Measurements from ENCODE around the gene CHRNA4.

The CHRNA4 gene

GRCh38 chr20:63372971-63373885, 12.1 kb upstream of the CHRNA4 start:
- TF ChIP-seq MAX (IDR thresholded peaks at IDR 0.05; ENCODE audit: low read depth, low read length) = no peak
- TF ChIP-seq MYC (IDR thresholded peaks at IDR 0.05; ENCODE audit: low read depth, low read length) = no peak
- no peak for TF ChIP-seq POLR2A (IDR thresholded peaks at IDR 0.05; ENCODE audit: extremely low read depth, insufficient read length)
- TF ChIP-seq, protein P1, sequence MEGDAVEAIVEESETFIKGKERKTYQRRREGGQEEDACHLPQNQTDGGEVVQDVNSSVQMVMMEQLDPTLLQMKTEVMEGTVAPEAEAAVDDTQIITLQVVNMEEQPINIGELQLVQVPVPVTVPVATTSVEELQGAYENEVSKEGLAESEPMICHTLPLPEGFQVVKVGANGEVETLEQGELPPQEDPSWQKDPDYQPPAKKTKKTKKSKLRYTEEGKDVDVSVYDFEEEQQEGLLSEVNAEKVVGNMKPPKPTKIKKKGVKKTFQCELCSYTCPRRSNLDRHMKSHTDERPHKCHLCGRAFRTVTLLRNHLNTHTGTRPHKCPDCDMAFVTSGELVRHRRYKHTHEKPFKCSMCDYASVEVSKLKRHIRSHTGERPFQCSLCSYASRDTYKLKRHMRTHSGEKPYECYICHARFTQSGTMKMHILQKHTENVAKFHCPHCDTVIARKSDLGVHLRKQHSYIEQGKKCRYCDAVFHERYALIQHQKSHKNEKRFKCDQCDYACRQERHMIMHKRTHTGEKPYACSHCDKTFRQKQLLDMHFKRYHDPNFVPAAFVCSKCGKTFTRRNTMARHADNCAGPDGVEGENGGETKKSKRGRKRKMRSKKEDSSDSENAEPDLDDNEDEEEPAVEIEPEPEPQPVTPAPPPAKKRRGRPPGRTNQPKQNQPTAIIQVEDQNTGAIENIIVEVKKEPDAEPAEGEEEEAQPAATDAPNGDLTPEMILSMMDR (IDR thresholded peaks at IDR 0.05; ENCODE audit: low read depth, low read length) = no peak
- no peak overlapping the region for H3K4me3 ChIP-seq (ENCODE audit: low read depth, low read length)
- DNase-seq (ENCODE audit: low read depth) = no peak

DNA sequence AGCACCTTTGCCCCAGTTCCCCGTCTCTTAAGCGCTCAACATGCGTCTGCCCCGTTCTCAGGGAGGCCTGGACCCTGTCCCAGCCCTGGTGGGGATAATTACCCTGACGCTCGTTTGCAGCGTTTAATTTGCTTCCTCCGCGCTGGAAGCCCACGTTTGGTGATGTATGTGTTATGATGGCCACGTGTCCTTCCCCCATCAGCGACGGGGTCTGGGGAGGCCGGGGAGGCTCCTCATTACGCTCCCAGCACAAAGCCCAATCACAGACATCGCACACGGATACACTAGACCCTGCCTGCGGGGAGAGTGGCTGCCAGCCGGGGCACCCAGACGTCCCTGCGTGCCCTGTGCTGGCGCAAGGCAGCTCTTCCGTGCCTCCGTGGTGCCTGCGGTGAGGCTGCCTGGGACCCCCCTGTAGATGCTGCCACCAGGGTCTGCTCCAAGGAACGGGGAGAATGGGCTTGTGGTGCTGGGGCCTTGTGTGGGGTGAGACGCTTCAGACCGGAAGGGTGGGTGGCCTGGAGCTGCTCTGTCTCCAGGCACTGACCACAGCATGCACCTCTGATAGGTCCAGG, 10.2 kb upstream of the CHRNA4 start:
- TF ChIP-seq, protein P1 (IDR thresholded peaks at IDR 0.05; ENCODE audit: low read depth, low read length) = no peak
- TF ChIP-seq MAX (IDR thresholded peaks at IDR 0.05; ENCODE audit: low read depth, low read length) (no peak), POLR2A (IDR thresholded peaks at IDR 0.05; ENCODE audit: extremely low read depth, insufficient read length) (no peak), MYC (IDR thresholded peaks at IDR 0.05; ENCODE audit: low read depth, low read length) (no peak)
- DNase-seq (ENCODE audit: low read depth) = no peak
- H3K4me3 ChIP-seq (ENCODE audit: low read depth, low read length) = no peak overlapping the region

DNA sequence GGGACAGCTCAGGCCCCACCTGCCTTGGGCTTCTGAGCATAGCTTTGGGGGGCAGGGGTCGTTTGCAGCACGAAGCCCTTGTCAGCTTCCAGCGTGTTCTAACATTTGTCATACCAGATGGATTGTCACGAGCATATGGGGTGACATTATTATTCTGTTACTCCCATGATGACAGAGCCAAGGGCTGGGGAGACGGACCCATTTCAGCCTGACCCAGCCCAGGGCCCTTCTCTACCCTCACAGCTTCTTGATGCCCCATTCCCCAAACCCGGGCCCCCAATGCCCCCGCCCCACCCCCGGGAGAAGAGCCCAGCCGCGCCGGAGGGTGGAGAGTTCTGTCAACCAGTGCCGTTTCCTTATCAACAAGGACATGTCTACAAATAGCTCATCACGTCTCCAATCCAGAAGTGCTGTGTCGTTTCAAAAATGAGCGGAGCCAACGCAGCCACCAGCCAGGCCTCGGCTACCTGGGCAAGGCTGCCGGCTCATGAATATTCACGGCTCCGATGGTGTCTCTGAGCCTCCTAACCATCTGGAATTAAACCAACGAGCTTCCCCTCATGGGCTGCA, 9.6 kb upstream of the CHRNA4 start:
- TF ChIP-seq MYC (IDR thresholded peaks at IDR 0.05; ENCODE audit: low read depth, low read length) (no peak), POLR2A (IDR thresholded peaks at IDR 0.05; ENCODE audit: extremely low read depth, insufficient read length) (no peak)
- TF ChIP-seq, protein P1 (IDR thresholded peaks at IDR 0.05; ENCODE audit: low read depth, low read length) = no peak

DNA sequence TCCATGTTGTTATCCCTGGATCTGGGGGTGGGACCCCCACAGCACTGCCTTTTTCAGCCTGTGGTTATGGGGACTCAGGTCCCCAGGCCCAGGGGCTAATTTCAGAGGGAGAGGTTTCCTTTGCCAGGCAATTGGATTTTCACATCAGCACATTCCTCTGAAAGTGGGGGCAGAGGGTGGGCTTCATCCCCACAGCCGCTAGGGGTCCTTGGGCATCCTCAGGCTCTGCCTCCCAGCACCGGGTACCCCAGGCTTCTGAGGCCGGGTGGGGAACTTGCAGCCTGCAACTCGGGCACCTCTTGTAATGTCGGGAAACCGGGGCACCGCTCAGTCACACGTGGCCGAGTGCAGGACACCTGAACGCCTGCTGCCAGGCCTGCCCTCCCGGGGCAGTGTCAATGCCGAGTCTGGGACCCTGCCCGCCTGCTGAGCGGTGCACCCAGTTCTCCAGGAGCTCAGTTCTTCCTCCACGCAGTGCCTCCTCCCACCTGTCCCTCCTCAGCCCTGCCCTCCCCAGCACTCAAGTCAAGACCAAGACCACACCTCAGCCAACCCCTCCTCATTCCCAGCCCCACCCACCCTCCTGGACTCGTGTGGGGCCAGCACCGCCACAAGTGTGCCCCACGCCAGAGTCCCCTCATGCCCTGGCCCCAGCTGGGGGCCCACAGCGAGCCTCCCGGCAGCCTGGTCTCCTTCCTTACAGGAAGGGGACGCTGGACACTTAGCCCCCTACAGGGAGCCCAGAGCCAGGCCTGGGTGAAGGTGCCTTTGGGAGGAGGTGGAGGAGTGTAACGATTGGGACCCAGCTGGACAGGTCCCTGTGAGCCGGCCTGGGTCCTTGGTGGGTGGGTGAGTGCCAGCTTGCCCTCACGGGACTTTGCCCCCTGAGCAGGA, 8.8 kb upstream of the CHRNA4 start:
- no peak for TF ChIP-seq MAX (IDR thresholded peaks at IDR 0.05; ENCODE audit: low read depth, low read length)
- TF ChIP-seq, protein P1 (IDR thresholded peaks at IDR 0.05; ENCODE audit: low read depth, low read length) = peak; percentile 15
- DNase-seq (ENCODE audit: low read depth) = no peak
- H3K4me3 ChIP-seq (ENCODE audit: low read depth, low read length) = no peak overlapping the region

More for the DNA sequence above, 9.6 kb upstream of the CHRNA4 start:
- no peak overlapping the region for H3K4me3 ChIP-seq (ENCODE audit: low read depth, low read length)
- DNase-seq (ENCODE audit: low read depth) = no peak

DNA sequence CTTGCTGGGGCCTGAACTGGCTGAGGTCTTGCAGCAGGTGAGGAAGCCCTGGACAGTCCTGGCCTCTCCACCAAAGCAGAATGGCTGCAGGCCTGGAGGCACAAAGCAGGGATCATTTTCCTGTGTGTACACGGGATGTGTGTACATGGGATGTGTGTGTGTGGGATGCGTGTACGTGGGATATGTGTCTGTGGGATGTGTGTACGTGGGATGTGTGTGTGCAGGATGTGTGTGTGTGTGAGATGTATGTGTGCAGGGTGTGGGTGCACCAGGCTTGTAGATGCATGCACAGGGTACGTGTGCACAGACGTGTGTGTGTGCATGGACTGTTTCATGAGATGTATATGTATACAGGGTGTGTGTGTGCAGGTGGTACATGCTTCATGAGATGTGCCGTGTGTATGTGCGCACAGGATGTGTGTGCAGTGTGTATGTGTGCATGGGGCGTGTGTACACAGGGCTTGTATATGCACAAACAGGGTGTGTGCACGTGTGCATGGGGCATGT, 7.9 kb upstream of the CHRNA4 start:
- H3K4me3 ChIP-seq (ENCODE audit: low read depth, low read length) = no peak overlapping the region
- TF ChIP-seq POLR2A (IDR thresholded peaks at IDR 0.05; ENCODE audit: extremely low read depth, insufficient read length) = no peak
- DNase-seq (ENCODE audit: low read depth) = no peak
